ENCODE measurements around the gene PODXL. TPM values are rescaled to one million over a fixed set of nuclear protein-coding genes. Genes with fewer than 3 reads are reported as not detected.

PODXL gene
- total and polyA plus RNA-seq, 8 donors = 2.9 to 241 (median 13.8) TPM

- no peaks in the 10 kb centered on the region for H3K9me3 ChIP-seq
These were observed 60.5 kb downstream of the PODXL start for GRCh38 chr7:131495669-131496498.

DNA sequence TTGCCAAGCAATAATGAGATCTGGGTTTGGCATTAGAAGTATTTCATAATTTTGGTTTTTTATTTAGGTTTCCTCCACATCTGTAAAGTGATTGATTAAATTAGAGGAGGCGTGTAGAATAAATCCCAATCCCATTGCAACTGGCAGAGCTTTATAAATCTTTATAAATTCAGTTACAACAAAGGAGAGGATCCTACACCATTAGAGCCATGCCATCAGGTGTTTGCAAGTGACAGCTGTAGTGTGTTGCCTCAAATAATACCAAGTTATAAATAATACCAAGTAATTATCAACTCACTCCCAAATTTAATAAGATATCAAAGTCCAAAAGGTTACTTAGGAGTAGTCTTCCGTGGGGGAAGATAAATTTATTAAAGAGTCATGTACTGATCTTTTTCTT is 62.2 kb downstream of the PODXL start:
- intact Hi-C loops (cut with DNase I; ENCODE audit: low total_unique reads) = no loop called here

More at GRCh38 chr7:131495669-131496498, 60.5 kb downstream of the PODXL start:
- no peak for DNase-seq
- TF ChIP-seq CTCF (IDR thresholded peaks at IDR 0.05) (no peak), POLR2AphosphoS5 (IDR thresholded peaks at IDR 0.05) (no peak), EP300 (IDR thresholded peaks at IDR 0.05) (no peak), POLR2A (IDR thresholded peaks at IDR 0.05) (no peak)
- no peak overlapping the region for H3K27ac ChIP-seq
- H3K4me3 ChIP-seq = no peak overlapping the region
- 77 to 97% (median 82%) methylated on average over 7 of the region's 7 CpGs for WGBS, 5 donors
- peaks cover 0 to 28% (median 23%) of the 10 kb centered on the region in 4 donors for H3K36me3 ChIP-seq
- peaks cover 0 to 12% (median 6%) of the 10 kb centered on the region in 4 donors for H3K4me1 ChIP-seq
- no peaks in the 10 kb centered on the region for H3K27me3 ChIP-seq
- intact Hi-C loops (cut with DNase I; ENCODE audit: low total_unique reads) = no loop called here

GRCh38 chr7:131493581-131493980 is 62.8 kb downstream of the PODXL start:
- no peaks in the 10 kb centered on the region for H3K27me3 ChIP-seq
- no peaks in the 10 kb centered on the region for H3K9me3 ChIP-seq
- intact Hi-C loops (cut with DNase I; ENCODE audit: low total_unique reads) = no loop called here
- H3K27ac ChIP-seq = no peak overlapping the region
- H3K4me3 ChIP-seq = no peak overlapping the region
- TF ChIP-seq CTCF (IDR thresholded peaks at IDR 0.05) (no peak), POLR2AphosphoS5 (IDR thresholded peaks at IDR 0.05) (no peak), EP300 (IDR thresholded peaks at IDR 0.05) (no peak), POLR2A (IDR thresholded peaks at IDR 0.05) (no peak)
- H3K36me3 ChIP-seq = peaks cover 0 to 27% (median 19%) of the 10 kb centered on the region in 4 donors
- H3K4me1 ChIP-seq = peaks cover 0 to 12% (median 5%) of the 10 kb centered on the region in 4 donors
- no peak for DNase-seq

More for the DNA sequence above, 62.2 kb downstream of the PODXL start:
- TF ChIP-seq EP300 (IDR thresholded peaks at IDR 0.05) = no peak
- no peak for TF ChIP-seq POLR2AphosphoS5 (IDR thresholded peaks at IDR 0.05)
- TF ChIP-seq POLR2A (IDR thresholded peaks at IDR 0.05) = no peak
- TF ChIP-seq CTCF (IDR thresholded peaks at IDR 0.05) = no peak
- peaks cover 0 to 12% (median 5%) of the 10 kb centered on the region in 4 donors for H3K4me1 ChIP-seq
- no peak overlapping the region for H3K27ac ChIP-seq
- H3K9me3 ChIP-seq = no peaks in the 10 kb centered on the region
- H3K4me3 ChIP-seq = no peak overlapping the region
- DNase-seq = no peak
- H3K27me3 ChIP-seq = no peaks in the 10 kb centered on the region
- peaks cover 0 to 28% (median 18%) of the 10 kb centered on the region in 4 donors for H3K36me3 ChIP-seq
- WGBS, 5 donors = 87 to 91% (median 88%) methylated on average over 2 of the region's 2 CpGs

GRCh38 chr7:131493081-131493480 is 63.3 kb downstream of the PODXL start:
- Histone ChIP-seq H3K27me3 (no peaks in the 10 kb centered on the region), H3K36me3 (peaks cover 0 to 26% (median 19%) of the 10 kb centered on the region in 4 donors), H3K4me1 (peaks cover 0 to 8% (median 4%) of the 10 kb centered on the region in 4 donors), H3K4me3 (no peak overlapping the region), H3K27ac (no peak overlapping the region), H3K9me3 (no peaks in the 10 kb centered on the region)
- intact Hi-C loops (cut with DNase I; ENCODE audit: low total_unique reads) = no loop called here
- DNase-seq = no peak
- WGBS, 5 donors = 77 to 87% (median 81%) methylated on average over 2 of the region's 2 CpGs
- TF ChIP-seq POLR2A (IDR thresholded peaks at IDR 0.05) (no peak), EP300 (IDR thresholded peaks at IDR 0.05) (no peak), POLR2AphosphoS5 (IDR thresholded peaks at IDR 0.05) (no peak), CTCF (IDR thresholded peaks at IDR 0.05) (no peak)
